OCI-LY3 (cell line): ENCODE results near the gene NINL.
"Not testable (repeated sequence)": the region's sequence is repeated elsewhere in the genome, so short reads cannot be mapped to it uniquely, and the experiment has no call there.

ENCODE experiments used
- H2AFZ ChIP-seq: fragments of 200-600, 300-600 bp; shearing (Covaris generic); 2 replicates; pipeline ENCODE4 v1.6.0; 2014; ENCODE audit warnings: antibody characterized with exemption, low read depth, low read length
- H3K27ac ChIP-seq: fragments of 200-600, 300-600 bp; sonication (generic); 2 replicates; pipeline ENCODE4 v1.5.1; 2014; ENCODE audit warnings: mild to moderate bottlenecking, low read length, moderate library complexity, mixed read lengths
- H3K27me3 ChIP-seq: fragments of 200-600, 300-600 bp; sonication (generic); 2 replicates; pipeline ENCODE4 v1.6.1; 2014; ENCODE audit warnings: low read depth, low read length, mixed read lengths
- H3K36me3 ChIP-seq: fragments of 200-600, 300-600 bp; sonication (generic); replicated peaks from 2 replicates; pipeline ENCODE3; 2014; ENCODE audit warnings: low read depth, low read length, mixed read lengths
- H3K4me1 ChIP-seq: fragments of 300-600, 200-600 bp; sonication (generic); 2 replicates; pipeline ENCODE4 v1.6.1; 2014; ENCODE audit warnings: low read length, mixed read lengths
- H3K4me2 ChIP-seq: fragments of 200-600, 300-600 bp; sonication (generic); 2 replicates; pipeline ENCODE4 v1.6.1; 2014; ENCODE audit warnings: low read length, mixed read lengths
- H3K4me3 ChIP-seq: fragments of 300-600, 200-600 bp; sonication (generic); 2 replicates; pipeline ENCODE4 v1.5.1; 2014; ENCODE audit warnings: antibody characterized with exemption, mild to moderate bottlenecking, low read length, moderate library complexity
- H3K79me2 ChIP-seq: fragments of 300-600, 200-600 bp; shearing (Covaris generic); 2 replicates; pipeline ENCODE4 v1.6.1; 2014; ENCODE audit warnings: mild to moderate bottlenecking, low read length, mixed read lengths
- H3K9ac ChIP-seq: fragments of 300-600, 200-600 bp; shearing (Covaris generic); 2 replicates; pipeline ENCODE4 v1.6.0; 2014; ENCODE audit warnings: mild to moderate bottlenecking, low read length, moderate library complexity
- H3K9me3 ChIP-seq: fragments of 200-600, 300-600 bp; shearing (Covaris generic); 2 replicates; pipeline ENCODE4 v1.6.1; 2014; ENCODE audit warnings: low read length, mixed read lengths; ENCODE audit not compliant: insufficient read depth
- H4K20me1 ChIP-seq: fragments of 200-600, 300-600 bp; sonication (generic); 2 replicates; pipeline ENCODE4 v1.6.1; 2016; ENCODE audit warnings: low read length, mixed read lengths; ENCODE audit not compliant: insufficient read depth
- CTCF ChIP-seq: fragments of 200-600, 300-600 bp; sonication (generic); IDR thresholded peaks from 2 replicates; pipeline ENCODE4 v1.5.1; 2014; ENCODE audit warnings: antibody characterized with exemption, low read length, low read depth
- EZH2phosphoT487 ChIP-seq: fragments of 200-600 bp; shearing (Covaris generic); IDR thresholded peaks from 2 replicates; pipeline ENCODE4 v1.6.1; 2018; ENCODE audit warnings: antibody characterized with exemption, mixed run types, low read depth

NINL gene

GRCh38 chr20:25551413-25552215 is 33.7 kb downstream of the NINL start:
- no peak overlapping the region for H3K4me3 ChIP-seq
- no peaks in the 10 kb centered on the region for H3K27me3 ChIP-seq
- no peaks in the 10 kb centered on the region for H3K79me2 ChIP-seq
- H3K4me2 ChIP-seq = no peak overlapping the region
- H2AFZ ChIP-seq = no peak overlapping the region
- no peak overlapping the region for H3K27ac ChIP-seq
- H3K4me1 ChIP-seq = no peaks in the 10 kb centered on the region
- no peak overlapping the region for H3K9ac ChIP-seq
- H3K36me3 ChIP-seq = no peaks in the 10 kb centered on the region
- no peaks in the 10 kb centered on the region for H3K9me3 ChIP-seq
- no peaks in the 10 kb centered on the region for H4K20me1 ChIP-seq
- TF ChIP-seq CTCF (no peak), EZH2phosphoT487 (no peak)

- not testable (repeated sequence) for H3K9me3 ChIP-seq, H3K4me3 ChIP-seq, H3K27me3 ChIP-seq, H4K20me1 ChIP-seq, H3K4me2 ChIP-seq, H3K36me3 ChIP-seq, H3K9ac ChIP-seq, H3K79me2 ChIP-seq, H3K27ac ChIP-seq, H2AFZ ChIP-seq, H3K4me1 ChIP-seq
Measured at GRCh38 chr20:25550645-25551337, 34.5 kb downstream of the NINL start.

DNA sequence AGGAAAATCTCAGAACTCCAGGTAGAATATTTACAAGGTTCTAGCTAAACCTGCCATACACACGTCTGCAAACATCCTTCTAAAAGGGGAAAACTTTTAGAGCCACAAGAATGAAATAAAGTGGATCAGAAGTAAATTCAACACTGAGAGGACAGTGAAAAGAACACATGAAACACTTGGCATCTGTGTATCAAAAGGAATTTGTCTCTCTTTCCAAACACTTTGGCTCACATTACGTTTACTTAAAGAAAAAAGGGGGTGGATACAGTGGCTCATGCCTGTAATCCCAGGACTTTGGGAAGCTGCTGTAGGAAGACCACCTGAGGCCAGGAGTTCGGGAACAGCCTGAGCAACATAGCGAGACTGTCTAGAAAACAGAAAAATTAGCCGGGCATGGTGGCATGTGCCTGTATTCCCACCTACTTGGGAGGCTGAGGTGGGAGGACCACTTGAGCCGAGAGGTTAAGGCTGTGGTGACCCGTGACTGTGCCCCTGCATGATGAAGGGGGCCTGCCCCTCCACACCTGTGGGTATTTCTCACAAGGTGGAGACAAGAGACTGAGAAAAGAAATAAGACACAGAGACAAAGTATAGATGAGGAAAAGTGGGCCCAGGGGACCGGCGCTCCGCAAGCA is 35.4 kb downstream of the NINL start:
- Histone ChIP-seq H3K27ac (no peak overlapping the region), H3K36me3 (no peaks in the 10 kb centered on the region), H3K9ac (no peak overlapping the region), H3K4me2 (no peak overlapping the region), H3K9me3 (no peaks in the 10 kb centered on the region), H2AFZ (no peak overlapping the region), H4K20me1 (no peaks in the 10 kb centered on the region), H3K79me2 (no peaks in the 10 kb centered on the region), H3K4me1 (no peaks in the 10 kb centered on the region), H3K27me3 (no peaks in the 10 kb centered on the region), H3K4me3 (no peak overlapping the region)
- TF ChIP-seq CTCF (no peak), EZH2phosphoT487 (no peak)

DNA sequence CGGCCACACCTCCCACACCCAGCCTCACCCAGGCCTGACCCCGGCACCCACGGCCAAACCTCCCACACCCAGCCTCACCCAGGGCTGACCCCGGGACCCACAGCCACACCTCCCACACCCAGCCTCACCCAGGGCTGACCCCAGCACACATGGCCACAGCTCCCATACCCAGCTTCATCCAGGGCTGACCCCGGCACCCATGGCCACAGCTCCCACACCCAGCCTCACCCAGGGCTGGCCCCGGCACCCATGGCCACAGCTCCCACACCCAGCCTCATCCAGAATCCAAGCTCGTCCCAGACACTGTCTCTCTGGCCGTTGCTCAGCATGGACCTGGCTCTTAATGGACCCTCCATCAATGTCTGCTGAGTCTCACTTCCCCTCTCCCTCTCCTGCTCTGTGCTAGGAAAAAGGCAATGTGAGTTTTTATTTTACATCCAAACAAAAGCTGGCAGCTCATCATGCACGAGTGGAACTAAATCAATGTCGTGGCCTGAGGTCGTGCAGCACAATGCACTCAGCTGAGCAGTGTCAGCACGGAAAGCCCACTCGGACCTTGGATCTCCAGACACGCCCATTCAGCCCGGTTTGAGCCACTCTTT is 36.1 kb downstream of the NINL start:
- no peaks in the 10 kb centered on the region for H3K79me2 ChIP-seq
- H4K20me1 ChIP-seq = no peaks in the 10 kb centered on the region
- no peak overlapping the region for H3K9ac ChIP-seq
- TF ChIP-seq CTCF (no peak), EZH2phosphoT487 (no peak)
- H3K4me1 ChIP-seq = no peaks in the 10 kb centered on the region
- H3K4me3 ChIP-seq = no peak overlapping the region
- no peak overlapping the region for H3K27ac ChIP-seq
- no peaks in the 10 kb centered on the region for H3K36me3 ChIP-seq
- H2AFZ ChIP-seq = no peak overlapping the region
- no peak overlapping the region for H3K4me2 ChIP-seq
- no peaks in the 10 kb centered on the region for H3K9me3 ChIP-seq
- no peaks in the 10 kb centered on the region for H3K27me3 ChIP-seq
